Astrocyte (in vitro differentiated cells and primary cell): ENCODE data around the gene CBFA2T2. TPM values are rescaled to one million over a fixed set of nuclear protein-coding genes. Genes with fewer than 3 reads are reported as not detected.
A peak's percentile ranks its signal among the peaks of the same experiment; 100 is the strongest.

Experiments
- DNase-seq: peaks from one replicate; pipeline ENCODE4 v3.0.0-alpha.2; 2010; ENCODE audit warnings: low read depth
- FAIRE-seq: peaks from 2 replicates; lab custom pipeline; 2011; peaks lifted over from hg19 to GRCh38; lab: Jason Lieb, UNC
- H2AFZ ChIP-seq: 2 replicates; pipeline ENCODE4 v1.6.0; 2012; ENCODE audit warnings: low read depth, low read length, inconsistent platforms
- H3K27ac ChIP-seq: 2 replicates; pipeline ENCODE4 v1.5.1; 2011; ENCODE audit warnings: low read depth, low read length, inconsistent platforms
- H3K27me3 ChIP-seq: 2 replicates; pipeline ENCODE4 v1.6.0; 2011; ENCODE audit warnings: low read length, inconsistent platforms; ENCODE audit not compliant: insufficient read depth
- H3K36me3 ChIP-seq: 2 replicates; pipeline ENCODE4 v1.5.1; 2011; ENCODE audit warnings: low read length, inconsistent platforms; ENCODE audit not compliant: insufficient read depth
- H3K4me1 ChIP-seq: 2 replicates; pipeline ENCODE4 v1.5.1; 2011; ENCODE audit warnings: low read length, inconsistent platforms; ENCODE audit not compliant: insufficient read depth
- H3K4me2 ChIP-seq: 2 replicates; pipeline ENCODE4 v1.6.0; 2012; ENCODE audit warnings: low read length, inconsistent platforms
- H3K4me3 ChIP-seq: 2 replicates; pipeline ENCODE4 v1.5.1; 2011; ENCODE audit warnings: low read depth, mild to moderate bottlenecking, low read length, inconsistent platforms; ENCODE audit not compliant: insufficient read depth
- H3K79me2 ChIP-seq: 2 replicates; pipeline ENCODE4 v1.6.0; 2012; ENCODE audit warnings: mild to moderate bottlenecking, low read length, inconsistent platforms; ENCODE audit not compliant: insufficient read depth
- H3K9ac ChIP-seq: 2 replicates; pipeline ENCODE4 v1.6.0; 2012; ENCODE audit warnings: mild to moderate bottlenecking, low read length, inconsistent platforms
- H3K9me3 ChIP-seq: 2 replicates; pipeline ENCODE4 v1.5.1; 2012; ENCODE audit warnings: low read depth, mild to moderate bottlenecking, low read length, inconsistent platforms; ENCODE audit not compliant: insufficient read depth
- H4K20me1 ChIP-seq: 2 replicates; pipeline ENCODE4 v1.6.0; 2012; ENCODE audit warnings: low read length, inconsistent platforms; ENCODE audit not compliant: insufficient read depth
- H3K27ac Mint-ChIP-seq: one replicate; pipeline ENCODE4 v1.8.0; 2021; ENCODE audit warnings: mild to moderate bottlenecking, mixed read lengths; ENCODE audit not compliant: unreplicated experiment
- H3K27me3 Mint-ChIP-seq: one replicate; pipeline ENCODE4 v1.8.0; 2021; ENCODE audit warnings: low read depth, mixed read lengths; ENCODE audit not compliant: unreplicated experiment
- H3K36me3 Mint-ChIP-seq: one replicate; pipeline ENCODE4 v1.8.0; 2021; ENCODE audit warnings: low read depth, mixed read lengths; ENCODE audit not compliant: unreplicated experiment
- H3K4me1 Mint-ChIP-seq: one replicate; pipeline ENCODE4 v1.8.0; 2021; ENCODE audit warnings: low read depth, mixed read lengths; ENCODE audit not compliant: unreplicated experiment
- H3K4me3 Mint-ChIP-seq: one replicate; pipeline ENCODE4 v1.8.0; 2021; ENCODE audit warnings: mild to moderate bottlenecking, moderate library complexity, mixed read lengths; ENCODE audit not compliant: unreplicated experiment
- H3K9me3 Mint-ChIP-seq: one replicate; pipeline ENCODE4 v1.8.0; 2021; ENCODE audit warnings: mild to moderate bottlenecking, mixed read lengths; ENCODE audit not compliant: unreplicated experiment
- CTCF ChIP-seq: IDR thresholded peaks from 2 replicates; pipeline ENCODE4 v1.5.1; 2011; ENCODE audit warnings: low read depth, mild to moderate bottlenecking, inconsistent platforms, low read length, moderate library complexity; ENCODE audit not compliant: insufficient read depth
- EZH2 ChIP-seq: IDR thresholded peaks from 2 replicates; pipeline ENCODE4 v1.6.1; 2012; ENCODE audit warnings: mild to moderate bottlenecking, low read length, inconsistent platforms; ENCODE audit not compliant: insufficient read depth
- total RNA-seq: library from RNA; stranded (reverse); gene quantifications from 2 replicates; pipeline ENCODE4 v1.2.1, GENCODE V29; 2021

The CBFA2T2 gene
- total RNA-seq, 1 donor from 2014 or later, result 14.6 TPM

GRCh38 chr20:33445881-33446625, 43.8 kb upstream of the CBFA2T2 start:
- peak overlapping the region; percentile 54 for H3K4me3 Mint-ChIP-seq
- no peaks in the 10 kb centered on the region for H3K9me3 ChIP-seq
- H3K4me2 ChIP-seq, result no peak overlapping the region
- no peak overlapping the region for H3K27ac ChIP-seq
- peaks cover 3% of the 10 kb centered on the region for H3K4me1 Mint-ChIP-seq
- H3K27me3 Mint-ChIP-seq, result peaks cover 9% of the 10 kb centered on the region
- TF ChIP-seq EZH2, result no peak
- TF ChIP-seq CTCF, result no peak
- H3K4me3 ChIP-seq, result no peak overlapping the region
- no peaks in the 10 kb centered on the region for H3K27me3 ChIP-seq
- no peak overlapping the region for H3K27ac Mint-ChIP-seq
- peaks cover 2% of the 10 kb centered on the region for H3K36me3 Mint-ChIP-seq
- no peaks in the 10 kb centered on the region for H3K79me2 ChIP-seq
- DNase-seq, result no peak
- no peak for FAIRE-seq
- H3K9me3 Mint-ChIP-seq, result no peaks in the 10 kb centered on the region
- H3K9ac ChIP-seq, result no peak overlapping the region
- H2AFZ ChIP-seq, result no peak overlapping the region
- no peaks in the 10 kb centered on the region for H3K36me3 ChIP-seq
- H3K4me1 ChIP-seq, result peaks cover 4% of the 10 kb centered on the region
- no peaks in the 10 kb centered on the region for H4K20me1 ChIP-seq

- Mint-ChIP-seq H3K27me3 (peaks cover 4% of the 10 kb centered on the region), H3K36me3 (peaks cover 2% of the 10 kb centered on the region), H3K4me1 (no peaks in the 10 kb centered on the region), H3K27ac (no peak overlapping the region), H3K9me3 (no peaks in the 10 kb centered on the region), H3K4me3 (no peak overlapping the region)
- Histone ChIP-seq H4K20me1 (no peaks in the 10 kb centered on the region), H3K79me2 (no peaks in the 10 kb centered on the region), H3K27ac (no peak overlapping the region), H3K36me3 (no peaks in the 10 kb centered on the region), H2AFZ (no peak overlapping the region), H3K9ac (no peak overlapping the region), H3K27me3 (no peaks in the 10 kb centered on the region), H3K4me3 (no peak overlapping the region), H3K4me1 (no peaks in the 10 kb centered on the region), H3K9me3 (no peaks in the 10 kb centered on the region), H3K4me2 (no peak overlapping the region)
- TF ChIP-seq EZH2 (no peak), CTCF (no peak)
- peak; percentile 61 for DNase-seq
- no peak for FAIRE-seq
These were observed 39.0 kb upstream of the CBFA2T2 start for GRCh38 chr20:33450867-33451266.
